Thyroid gland (tissue), 4 donors: ENCODE results near the gene KRT73. TPM values are rescaled to one million over a fixed set of nuclear protein-coding genes. Genes with fewer than 3 reads are reported as not detected.

Experiments used
- total RNA-seq, 4 donors: library from RNA; depleted of rRNA; stranded (reverse); fragments of >200 nt; gene quantifications; one replicate each; pipeline ENCODE4 v1.2.3, GENCODE V29; 2016

KRT73 gene
- total RNA-seq, 4 donors from 2014 or later = not detected

Other genes with a start within 250 kb of the KRT73 start
- gene KRT84, start 232.9 kb downstream of the KRT73 start, total RNA-seq = not detected
- not detected for gene KRT82, start 212.2 kb downstream of the KRT73 start, total RNA-seq
- gene KRT75, start 184.2 kb downstream of the KRT73 start, total RNA-seq = not detected
- not detected for gene KRT6B, start 166.4 kb downstream of the KRT73 start, total RNA-seq
- gene KRT6C, start 144.8 kb downstream of the KRT73 start, total RNA-seq = not detected
- gene KRT6A, start 125.3 kb downstream of the KRT73 start, total RNA-seq = under 1 TPM in 1 of 4 donors, not detected in 3; 0.27 TPM
- gene KRT5, start 98.2 kb downstream of the KRT73 start, total RNA-seq = 1 to 10 TPM in 1 of 4 donors, not detected in 3; 1.4 TPM
- not detected for gene KRT71, start 65.4 kb downstream of the KRT73 start, total RNA-seq
- gene KRT74, start 44.7 kb downstream of the KRT73 start, total RNA-seq = not detected
- gene KRT72, start 17.1 kb downstream of the KRT73 start, total RNA-seq = not detected
- gene KRT2, start 33.7 kb upstream of the KRT73 start, total RNA-seq = 1 to 10 TPM in 1 of 4 donors, not detected in 3; 1.3 TPM
- 1 to 10 TPM in 1 of 4 donors, not detected in 3; 2.8 TPM for gene KRT1, start 61.8 kb upstream of the KRT73 start, total RNA-seq
- gene KRT77, start 85.0 kb upstream of the KRT73 start, total RNA-seq = not detected
- not detected for gene KRT76, start 158.8 kb upstream of the KRT73 start, total RNA-seq
- not detected for gene KRT3, start 177.6 kb upstream of the KRT73 start, total RNA-seq
- under 1 TPM in 1 of 4 donors, not detected in 3; 0.29 TPM for gene KRT4, start 195.6 kb upstream of the KRT73 start, total RNA-seq
- gene KRT79, start 215.8 kb upstream of the KRT73 start, total RNA-seq = not detected
- gene KRT78, start 230.4 kb upstream of the KRT73 start, total RNA-seq = under 1 TPM in 1 of 4 donors, not detected in 3; 0.40 TPM